EH (cell line): ENCODE results near the gene CACNA2D1.

Experiments used
- DNase-seq: peaks from one replicate; pipeline ENCODE4 v3.0.0-alpha.2; 2015; ENCODE audit warnings: low read depth

CACNA2D1 gene

DNA sequence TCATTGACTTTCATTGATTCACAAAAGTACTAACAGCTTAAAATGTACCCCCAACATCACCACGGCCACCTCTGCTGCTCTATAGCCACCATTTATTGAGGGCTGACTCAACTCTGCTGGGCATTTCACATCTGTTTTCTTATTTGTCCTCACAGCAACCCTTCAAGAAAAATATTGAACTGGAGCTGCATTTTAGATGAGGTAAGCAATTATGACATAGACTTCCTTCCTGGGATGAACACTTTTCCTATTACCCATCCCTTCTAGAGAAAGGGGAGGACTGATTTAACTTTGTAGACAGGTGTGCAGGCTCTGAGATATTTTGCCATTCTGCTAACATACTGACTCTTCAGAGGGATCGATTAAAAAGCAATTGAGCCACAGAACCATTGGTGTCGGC is 217.4 kb downstream of the CACNA2D1 start:
- no peak for DNase-seq

DNA sequence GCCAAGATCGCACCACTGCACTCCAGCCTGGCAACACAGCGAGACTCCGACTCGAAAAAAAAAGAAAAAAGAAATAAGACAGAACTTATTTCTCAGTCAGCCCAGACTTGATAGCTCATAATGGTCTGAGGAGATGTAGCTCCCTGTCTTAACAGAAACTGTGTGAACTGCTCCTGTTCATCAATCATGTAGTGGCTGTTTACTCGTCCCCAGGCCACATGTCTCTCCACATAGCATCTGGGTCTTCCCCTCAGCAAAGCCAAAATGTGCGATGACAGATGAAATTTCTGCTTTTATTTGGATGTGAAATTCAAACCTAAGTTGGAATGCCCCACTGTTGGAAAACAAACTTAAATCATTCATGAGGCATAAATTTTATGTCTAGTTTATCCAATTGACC is 219.0 kb downstream of the CACNA2D1 start:
- DNase-seq = no peak

DNA sequence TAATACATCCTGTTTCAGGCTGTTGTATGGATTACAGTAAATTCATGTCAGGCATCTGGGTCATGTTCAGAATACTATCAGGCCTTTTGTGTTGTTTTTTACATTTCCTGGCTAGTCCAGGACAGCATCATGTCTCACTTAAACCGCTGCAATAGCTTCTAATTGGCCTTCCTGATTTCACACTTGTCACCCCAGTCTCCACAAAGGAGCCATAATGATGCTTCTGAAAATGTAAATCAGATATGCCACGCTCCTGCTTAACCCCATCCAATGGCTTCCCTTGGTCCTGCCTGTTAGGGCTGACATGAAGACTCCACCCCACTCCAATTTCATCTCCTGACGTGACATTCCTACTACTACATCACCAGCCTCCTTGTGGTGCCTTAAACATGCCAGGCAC is 220.0 kb downstream of the CACNA2D1 start:
- no peak for DNase-seq

DNA sequence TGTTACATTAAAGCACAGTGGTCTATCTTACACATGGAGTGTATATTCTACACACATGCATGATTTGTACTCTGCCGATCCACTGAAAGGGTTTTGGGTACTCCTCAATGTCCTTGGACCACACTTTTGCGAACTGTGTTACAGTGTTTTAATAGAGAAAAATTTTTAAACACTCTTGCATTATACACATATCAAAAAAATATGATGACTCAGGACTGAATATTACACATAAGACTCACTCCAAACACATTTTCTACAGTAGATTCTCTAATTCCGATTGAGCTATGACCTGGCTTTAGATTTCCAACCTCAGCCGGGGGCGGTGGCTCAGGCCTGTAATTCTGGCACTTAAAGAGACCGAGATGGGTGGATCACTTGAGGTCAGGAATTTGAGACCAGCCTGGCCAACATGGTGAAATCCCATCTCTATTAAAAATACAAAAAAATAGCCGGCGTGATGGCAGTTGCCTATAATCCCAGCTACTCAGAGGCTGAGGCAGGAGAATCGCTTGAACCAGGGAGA is 222.4 kb downstream of the CACNA2D1 start:
- no peak for DNase-seq

DNA sequence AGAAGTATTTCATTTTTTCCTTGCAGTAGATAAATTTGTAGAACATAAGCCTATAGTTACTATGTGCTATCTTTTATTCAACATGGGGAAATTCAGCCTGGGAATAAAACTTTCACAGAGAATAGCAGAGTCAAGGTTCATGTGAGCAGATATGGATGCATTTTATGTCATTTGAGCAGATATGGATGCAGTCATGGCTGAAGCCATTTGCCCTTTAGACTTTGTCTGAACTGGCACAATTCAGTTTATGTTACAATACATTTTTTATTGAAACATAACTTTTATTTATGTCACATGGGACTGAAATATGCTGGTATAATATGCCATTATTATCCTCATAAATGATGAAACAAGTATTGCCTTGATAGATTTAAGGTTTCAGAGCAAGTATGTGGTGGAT is 231.1 kb downstream of the CACNA2D1 start:
- no peak for DNase-seq

DNA sequence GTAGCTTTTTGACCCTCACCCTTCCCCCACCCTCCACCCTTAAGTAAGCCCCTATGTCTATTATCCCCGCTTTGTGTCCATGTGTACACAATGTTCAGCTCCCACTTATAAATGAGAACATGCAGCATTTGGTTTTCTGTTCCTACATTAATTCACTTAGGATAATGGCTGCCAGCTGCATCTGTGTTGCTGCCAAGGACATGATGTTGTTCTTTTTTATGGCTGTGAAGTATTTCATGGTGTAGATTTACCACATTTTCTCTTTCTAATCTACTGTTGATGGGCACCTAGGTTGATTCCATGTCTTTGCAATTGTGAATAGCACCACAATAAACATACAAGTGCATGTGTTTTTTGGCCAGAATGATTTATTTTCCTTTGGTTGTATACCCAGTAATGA is 232.2 kb downstream of the CACNA2D1 start:
- DNase-seq = no peak

DNA sequence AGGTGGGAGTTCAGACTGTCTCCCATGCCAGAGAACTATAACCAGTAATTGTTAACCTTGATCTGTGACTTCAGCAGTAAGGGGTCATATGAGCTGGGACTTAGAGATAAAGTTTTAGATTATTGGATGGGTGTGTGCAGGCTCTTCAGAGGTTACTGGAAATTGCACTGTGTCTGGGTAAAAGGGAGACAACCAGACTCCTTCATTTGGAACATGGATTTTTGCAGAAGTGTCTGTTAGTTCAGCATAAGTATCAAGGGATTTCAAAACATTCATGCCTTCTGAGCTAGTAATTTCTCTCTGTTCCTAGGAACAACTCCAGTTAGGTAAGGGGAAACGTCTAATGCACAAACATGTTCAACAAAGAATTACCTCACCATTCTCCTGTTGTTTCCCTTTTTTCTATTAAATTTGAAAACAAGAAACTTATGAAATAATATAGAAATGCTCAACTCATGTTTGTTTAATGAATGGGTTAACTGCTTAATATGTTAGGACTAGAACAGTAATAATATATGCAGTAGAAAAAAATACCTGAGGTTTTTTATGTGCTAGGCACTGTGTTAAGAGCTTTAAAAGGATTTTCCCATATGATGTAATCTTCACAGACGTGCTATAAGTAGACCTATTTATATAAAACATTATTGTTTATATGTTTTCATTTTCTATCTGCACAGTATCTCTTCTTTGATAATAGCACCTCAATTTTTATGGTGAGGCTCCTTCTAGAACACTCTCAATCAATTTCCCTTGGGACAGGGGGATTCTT is 233.0 kb downstream of the CACNA2D1 start:
- DNase-seq = no peak

DNA sequence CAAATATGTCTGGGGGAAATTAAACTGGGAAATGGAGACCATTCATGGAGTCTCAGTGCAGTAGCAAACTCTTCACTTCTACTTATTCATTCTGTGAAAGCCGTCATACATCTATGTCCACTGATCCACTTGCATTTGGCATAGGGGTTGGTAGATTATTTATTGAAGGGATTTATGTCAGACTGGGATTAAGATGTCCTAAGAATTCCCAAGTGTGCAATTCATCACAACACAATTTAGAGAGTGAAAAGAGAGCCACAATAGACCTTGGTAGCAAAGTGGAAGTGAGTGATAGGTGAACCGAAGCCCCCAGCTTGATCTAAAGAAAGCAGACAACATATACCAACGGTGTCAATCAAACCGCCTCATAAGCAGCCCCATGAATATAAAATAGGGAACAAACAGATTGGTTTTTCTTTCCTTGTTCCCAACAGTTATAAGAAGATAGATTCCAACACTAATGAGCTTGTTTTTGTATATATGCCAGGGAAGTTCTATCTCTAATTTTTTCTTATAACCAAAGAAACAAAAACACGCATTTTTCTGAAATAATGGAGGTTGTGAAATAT is 234.3 kb downstream of the CACNA2D1 start:
- DNase-seq = no peak

DNA sequence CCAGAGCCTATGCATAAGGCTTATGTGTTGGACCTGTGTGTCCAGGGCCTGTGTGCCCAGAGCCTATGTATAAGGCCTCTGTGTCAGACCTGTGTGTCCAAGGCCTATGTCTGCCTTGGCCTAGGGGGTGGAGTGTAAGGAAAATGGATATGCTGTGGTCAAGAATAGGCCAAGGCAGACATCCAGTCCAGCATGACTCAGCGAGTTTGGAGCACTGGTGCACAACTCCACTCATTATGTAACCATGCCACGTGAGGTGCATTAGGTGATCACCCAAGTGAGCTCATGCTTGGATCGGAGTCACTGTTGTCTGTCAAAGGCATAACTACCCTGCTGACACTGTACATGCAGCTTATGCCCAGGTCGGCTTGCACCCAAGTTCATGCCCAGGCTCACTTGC is 238.9 kb downstream of the CACNA2D1 start:
- DNase-seq = peak; percentile 67

DNA sequence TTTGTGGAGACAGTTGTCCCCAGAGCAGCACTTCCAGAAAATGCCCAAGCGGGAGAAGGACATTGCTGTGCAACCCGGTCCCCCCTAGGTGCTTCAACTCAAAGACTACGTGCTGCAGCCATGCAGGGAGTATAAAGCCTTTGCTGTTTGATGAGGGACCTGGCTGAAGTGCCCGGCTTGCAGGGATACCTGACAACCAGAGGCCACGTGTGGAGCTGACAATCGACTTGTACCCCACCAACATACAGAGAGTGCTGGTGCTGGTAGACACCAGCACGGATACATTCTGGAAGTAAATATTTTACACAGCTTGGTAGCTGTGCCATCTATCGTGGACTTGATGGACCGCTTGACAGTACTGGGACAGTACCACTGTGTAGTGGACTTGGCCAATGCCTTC is 240.6 kb downstream of the CACNA2D1 start:
- no peak for DNase-seq

DNA sequence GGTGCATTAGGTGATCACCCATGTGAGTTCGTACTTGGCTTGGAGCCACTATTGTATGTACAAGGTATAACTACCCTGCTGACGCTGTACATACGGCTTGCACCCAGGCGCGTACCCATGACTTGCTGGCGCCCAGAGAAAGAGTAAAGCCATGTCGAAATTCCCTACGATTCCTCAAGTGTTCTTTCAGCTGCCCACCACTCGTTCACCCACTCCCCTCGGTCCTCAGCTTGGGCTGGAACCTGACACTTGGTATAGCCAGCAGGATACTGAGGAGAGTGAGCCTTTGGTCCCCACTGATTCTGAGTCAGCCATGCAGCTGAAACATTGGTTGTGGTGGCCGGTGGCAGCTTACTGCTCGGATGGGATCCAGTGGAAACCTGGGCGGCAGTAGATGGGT is 241.5 kb downstream of the CACNA2D1 start:
- no peak for DNase-seq

DNA sequence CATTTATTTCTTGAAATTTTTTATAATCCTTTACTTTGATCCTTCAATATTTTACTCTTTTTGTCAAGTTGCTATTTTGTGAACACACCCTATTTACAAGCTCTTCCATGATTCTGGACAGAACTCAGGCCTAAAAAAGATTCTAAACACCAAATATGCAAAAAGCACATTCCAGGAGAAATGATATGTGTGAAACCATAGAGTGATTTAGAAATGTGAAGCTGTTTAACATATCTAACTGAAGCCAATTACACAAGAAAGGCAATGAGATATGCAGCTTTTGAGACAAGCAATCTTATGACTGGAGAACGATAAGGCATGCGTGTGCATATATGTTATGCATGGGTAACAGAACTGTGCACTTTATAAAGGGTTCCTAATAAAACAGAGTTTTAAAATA is 243.0 kb downstream of the CACNA2D1 start:
- no peak for DNase-seq

DNA sequence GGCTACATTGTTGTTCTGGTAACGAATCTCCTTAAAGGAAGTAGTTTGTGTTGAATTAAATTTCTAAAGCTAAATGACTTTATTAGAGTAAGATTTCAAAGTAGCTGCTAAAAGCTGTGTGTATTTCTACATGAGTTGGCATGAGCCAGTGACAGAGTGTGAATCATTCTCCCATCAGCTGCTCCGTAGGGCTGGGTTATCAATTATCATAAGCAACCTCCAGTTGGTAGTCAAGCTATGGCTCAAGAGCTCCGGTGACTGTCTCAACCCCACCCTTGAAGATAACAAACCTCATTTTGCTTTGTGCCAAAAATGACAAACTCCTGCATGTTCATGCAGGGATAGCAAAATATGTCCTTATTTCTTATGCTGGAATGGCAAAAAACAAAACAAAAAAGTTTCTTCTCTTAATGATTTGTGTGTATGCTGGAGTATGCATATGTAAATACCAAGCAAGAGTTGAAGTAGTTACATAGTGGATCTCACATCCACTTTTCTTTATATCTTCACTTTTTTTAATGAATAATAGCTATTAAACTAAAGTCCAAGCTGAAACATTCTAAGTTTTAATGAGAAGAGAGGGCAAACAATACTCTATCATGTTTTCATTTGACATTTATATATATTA is 249.4 kb downstream of the CACNA2D1 start:
- peak; percentile 26 for DNase-seq

DNA sequence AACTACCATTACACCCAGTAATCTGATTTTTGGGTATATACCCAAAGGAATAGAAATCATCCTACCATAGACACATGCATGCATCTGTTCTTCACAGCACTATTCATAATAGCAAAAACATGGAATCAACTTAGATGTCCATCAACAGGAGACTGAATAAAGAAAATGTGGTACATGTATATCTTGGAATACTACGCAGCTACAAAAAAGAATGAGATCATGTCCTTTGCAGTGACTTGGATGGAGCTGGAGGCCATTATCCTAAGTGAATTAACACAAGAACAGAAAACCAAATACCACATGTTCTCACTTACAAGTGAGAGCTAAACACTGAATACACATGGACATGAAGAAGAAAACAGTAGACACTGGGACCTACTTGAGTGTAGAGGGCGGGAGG is 254.9 kb downstream of the CACNA2D1 start:
- DNase-seq = no peak

DNA sequence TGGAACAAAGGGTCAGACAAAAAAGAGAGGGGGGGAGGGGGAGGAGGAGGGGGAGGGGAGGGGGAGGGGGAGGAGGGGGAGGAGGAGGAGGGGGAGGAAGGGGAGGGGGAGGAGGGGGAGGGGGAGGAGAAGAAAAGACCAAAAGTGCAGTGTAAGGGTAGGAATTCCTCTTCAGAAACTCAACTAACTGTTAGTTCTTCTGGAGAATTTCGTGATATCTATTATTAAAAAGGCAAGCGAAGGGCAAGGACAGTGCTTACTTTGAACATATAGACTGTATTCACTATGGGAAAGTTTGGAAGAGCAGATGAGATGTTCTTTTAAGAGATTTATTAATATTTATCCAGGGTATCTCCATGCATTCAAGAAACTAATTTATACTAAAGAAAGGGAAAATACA is 258.1 kb downstream of the CACNA2D1 start:
- DNase-seq = no peak

DNA sequence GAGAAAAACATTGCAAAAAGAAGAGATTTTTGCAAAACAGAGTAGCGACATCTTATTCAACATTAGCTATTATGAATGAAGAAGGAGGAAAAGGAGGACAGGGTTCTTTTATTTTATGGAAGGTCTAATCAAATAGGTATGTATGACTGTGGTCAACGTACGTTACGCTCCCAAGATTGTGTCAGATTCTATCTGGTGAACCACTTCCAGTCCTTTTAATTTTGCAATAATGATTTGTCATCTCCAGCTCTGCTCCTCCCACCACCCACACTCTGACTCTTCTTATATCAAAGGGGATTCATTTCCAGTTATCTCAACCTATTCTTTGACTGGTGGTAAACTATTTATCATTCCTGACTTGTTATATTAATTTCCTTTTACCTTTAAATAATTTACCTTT is 259.9 kb downstream of the CACNA2D1 start:
- DNase-seq = peak; percentile 65

DNA sequence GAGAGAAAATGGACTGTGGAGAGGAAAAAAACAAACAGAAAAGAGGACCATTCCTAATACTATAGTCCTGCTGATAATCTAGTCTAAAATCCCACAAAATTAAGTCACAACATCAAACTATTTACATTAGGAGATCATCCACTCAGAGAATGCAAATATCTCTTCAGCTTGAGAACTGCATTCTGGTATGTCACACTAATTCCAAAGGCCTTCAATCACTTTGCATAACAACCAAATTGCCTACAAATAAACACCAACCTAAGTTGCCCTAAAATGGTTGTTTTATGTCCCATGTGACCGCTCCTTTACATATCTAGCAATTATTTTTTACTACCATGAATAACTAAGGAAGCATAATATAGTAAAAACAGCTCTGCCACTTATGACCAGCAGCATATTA is 264.3 kb downstream of the CACNA2D1 start:
- peak; percentile 55 for DNase-seq

DNA sequence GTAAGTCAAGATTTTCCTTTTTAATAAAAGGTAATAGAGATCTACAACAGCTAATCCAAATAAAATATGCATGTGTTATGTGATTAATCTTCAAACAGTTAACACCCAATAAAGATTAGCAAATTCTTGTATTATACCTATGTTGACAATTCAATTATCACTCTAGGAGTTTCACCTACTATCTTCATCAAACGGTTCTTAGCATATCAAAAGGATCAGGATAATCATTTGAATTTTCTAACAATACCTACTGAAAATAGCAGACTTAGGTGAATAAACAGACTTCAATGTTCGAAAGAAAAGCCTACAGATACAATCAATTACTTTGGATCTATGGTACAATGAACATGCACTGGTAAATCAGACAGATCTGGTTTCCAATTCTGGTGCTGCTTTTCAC is 268.3 kb downstream of the CACNA2D1 start:
- DNase-seq = no peak

DNA sequence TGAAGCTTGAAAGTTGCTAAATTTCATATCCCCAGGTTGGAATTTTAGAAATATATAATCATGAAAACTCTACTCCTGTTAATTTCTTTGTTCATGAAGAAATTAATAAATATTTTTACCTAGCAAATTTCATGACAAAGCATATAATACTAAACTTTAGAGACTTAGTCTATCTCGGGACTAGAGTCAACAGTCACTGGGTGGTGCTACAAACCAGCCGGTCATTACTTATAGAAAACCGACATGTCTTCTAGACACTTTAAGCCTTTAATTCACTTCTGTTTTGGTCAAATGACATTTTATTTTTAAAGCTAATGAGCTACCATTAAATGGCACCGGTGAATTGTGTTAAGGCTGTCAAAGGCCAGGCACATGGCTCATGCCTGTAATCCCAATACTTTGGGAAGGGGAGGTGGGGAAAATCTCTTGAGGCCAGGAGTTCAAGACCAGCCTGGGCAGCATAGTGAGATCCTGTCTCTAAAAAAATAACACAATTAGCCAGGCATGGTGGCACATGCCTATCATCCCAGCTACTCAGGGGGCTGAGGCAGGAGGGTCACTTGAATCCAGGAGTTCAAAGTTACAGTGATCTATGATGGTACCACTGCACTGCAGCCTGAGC is 270.1 kb downstream of the CACNA2D1 start:
- no peak for DNase-seq

DNA sequence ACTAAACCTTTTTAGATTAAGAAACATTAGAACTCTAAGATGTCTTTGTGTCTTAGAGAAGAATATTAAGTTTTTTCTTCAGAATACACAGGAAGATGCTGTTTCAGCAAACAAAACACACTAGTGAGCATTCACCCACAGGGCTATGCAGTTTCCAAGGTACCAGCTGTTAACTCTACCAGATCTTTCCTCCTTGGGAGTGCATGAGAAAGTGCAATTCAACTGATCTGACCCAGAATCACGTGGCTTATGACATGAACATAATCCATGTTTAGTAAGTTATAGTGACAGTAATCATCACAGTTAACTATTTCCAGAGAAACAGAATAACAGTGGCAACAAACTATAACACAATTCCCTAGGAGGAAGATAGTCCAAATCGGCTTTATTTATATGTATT is 270.7 kb downstream of the CACNA2D1 start:
- DNase-seq = no peak

DNA sequence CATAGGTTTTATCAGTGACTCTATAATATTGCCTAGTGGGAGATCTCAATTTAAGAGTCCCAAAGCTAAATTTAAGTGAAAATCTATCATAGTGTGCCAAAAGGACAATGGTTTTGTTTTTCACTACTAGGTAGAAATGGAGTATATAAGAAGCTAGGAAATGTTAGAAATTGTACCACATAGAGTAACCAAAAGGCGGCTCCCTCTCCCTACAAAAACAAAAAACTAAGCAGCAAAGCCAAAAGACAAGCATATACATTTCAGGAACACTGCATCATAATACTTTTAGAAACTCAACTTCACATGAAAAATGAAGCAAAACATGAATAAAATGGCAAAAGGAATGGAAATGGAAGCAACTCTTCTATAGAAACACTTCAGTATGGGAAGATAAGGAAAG is 271.6 kb downstream of the CACNA2D1 start:
- DNase-seq = no peak

DNA sequence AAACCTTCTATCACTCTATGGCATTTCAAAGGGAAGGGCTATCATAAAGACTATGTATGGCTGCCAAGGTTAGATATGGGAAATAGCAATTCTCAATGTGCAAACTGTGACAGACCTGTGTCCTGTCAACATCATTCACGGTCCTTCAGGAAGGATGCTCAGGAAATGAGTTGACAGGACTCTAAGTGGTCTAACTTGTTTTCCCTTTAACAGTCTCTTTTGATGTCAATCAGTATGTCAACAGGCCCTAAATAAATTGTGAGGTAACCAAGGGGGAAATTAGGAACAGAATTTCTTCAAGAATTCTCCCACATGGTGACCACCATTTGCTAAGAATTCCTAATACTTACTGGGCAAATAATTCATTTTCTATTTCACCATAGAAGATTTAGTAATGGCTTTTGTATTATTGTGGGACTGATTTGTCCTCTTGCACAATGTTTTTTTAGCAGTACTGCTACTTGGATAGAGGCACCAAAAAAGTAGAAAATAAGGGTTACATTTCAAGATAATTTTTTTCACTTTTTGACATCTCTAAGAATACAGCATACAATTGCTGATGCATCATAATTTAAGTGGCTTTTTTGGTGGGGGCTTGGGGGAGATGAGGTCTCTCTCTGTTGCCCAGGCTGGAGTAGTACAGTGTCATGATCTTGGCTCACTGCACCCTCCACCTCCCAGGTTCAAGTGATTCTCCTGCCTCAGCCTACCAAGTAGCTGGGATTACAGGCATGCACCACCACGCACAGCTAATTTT is 275.8 kb downstream of the CACNA2D1 start:
- DNase-seq = no peak
